ENCODE measurements around the gene TMA7B.

The TMA7B gene

DNA sequence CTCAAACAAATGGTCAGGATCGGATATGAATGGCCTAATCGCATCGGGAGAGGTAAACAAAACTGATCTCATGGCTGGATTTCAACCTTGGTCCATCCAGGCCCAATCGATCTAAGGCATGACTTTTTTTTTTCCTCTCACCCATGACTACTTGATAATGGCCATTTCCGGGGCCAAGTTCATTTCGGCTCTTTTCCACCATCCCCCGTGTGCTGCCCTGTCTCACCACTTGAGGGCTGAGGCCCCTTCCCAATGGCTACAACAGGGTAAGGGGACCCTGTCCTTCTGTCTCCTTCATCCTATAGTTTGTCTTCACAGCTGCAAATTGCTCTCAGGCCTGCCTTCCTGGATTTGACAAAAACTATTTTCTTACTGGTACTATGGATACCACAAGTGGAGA, 32.7 kb upstream of the TMA7B start:
- Histone ChIP-seq H3K4me3 (replicated peaks; ENCODE audit: insufficient read depth, low read length) (no peak overlapping the region), H3K27ac (replicated peaks) (no peak overlapping the region), H3K27me3 (ENCODE audit: insufficient read depth, poor library complexity, severe bottlenecking) (no peaks in the 10 kb centered on the region)
- TF ChIP-seq POLR2AphosphoS5 (IDR thresholded peaks at IDR 0.05; ENCODE audit: low read depth) (no peak), SPI1 (IDR thresholded peaks at IDR 0.05; ENCODE audit: borderline replicate concordance, low read depth) (no peak), GABPA (IDR thresholded peaks at IDR 0.05; ENCODE audit: low read depth) (no peak)
- TF ChIP-seq, protein P1, sequence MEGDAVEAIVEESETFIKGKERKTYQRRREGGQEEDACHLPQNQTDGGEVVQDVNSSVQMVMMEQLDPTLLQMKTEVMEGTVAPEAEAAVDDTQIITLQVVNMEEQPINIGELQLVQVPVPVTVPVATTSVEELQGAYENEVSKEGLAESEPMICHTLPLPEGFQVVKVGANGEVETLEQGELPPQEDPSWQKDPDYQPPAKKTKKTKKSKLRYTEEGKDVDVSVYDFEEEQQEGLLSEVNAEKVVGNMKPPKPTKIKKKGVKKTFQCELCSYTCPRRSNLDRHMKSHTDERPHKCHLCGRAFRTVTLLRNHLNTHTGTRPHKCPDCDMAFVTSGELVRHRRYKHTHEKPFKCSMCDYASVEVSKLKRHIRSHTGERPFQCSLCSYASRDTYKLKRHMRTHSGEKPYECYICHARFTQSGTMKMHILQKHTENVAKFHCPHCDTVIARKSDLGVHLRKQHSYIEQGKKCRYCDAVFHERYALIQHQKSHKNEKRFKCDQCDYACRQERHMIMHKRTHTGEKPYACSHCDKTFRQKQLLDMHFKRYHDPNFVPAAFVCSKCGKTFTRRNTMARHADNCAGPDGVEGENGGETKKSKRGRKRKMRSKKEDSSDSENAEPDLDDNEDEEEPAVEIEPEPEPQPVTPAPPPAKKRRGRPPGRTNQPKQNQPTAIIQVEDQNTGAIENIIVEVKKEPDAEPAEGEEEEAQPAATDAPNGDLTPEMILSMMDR (IDR thresholded peaks at IDR 0.05; ENCODE audit: insufficient read depth, low read length), result no peak
- TF ChIP-seq, protein P2, sequence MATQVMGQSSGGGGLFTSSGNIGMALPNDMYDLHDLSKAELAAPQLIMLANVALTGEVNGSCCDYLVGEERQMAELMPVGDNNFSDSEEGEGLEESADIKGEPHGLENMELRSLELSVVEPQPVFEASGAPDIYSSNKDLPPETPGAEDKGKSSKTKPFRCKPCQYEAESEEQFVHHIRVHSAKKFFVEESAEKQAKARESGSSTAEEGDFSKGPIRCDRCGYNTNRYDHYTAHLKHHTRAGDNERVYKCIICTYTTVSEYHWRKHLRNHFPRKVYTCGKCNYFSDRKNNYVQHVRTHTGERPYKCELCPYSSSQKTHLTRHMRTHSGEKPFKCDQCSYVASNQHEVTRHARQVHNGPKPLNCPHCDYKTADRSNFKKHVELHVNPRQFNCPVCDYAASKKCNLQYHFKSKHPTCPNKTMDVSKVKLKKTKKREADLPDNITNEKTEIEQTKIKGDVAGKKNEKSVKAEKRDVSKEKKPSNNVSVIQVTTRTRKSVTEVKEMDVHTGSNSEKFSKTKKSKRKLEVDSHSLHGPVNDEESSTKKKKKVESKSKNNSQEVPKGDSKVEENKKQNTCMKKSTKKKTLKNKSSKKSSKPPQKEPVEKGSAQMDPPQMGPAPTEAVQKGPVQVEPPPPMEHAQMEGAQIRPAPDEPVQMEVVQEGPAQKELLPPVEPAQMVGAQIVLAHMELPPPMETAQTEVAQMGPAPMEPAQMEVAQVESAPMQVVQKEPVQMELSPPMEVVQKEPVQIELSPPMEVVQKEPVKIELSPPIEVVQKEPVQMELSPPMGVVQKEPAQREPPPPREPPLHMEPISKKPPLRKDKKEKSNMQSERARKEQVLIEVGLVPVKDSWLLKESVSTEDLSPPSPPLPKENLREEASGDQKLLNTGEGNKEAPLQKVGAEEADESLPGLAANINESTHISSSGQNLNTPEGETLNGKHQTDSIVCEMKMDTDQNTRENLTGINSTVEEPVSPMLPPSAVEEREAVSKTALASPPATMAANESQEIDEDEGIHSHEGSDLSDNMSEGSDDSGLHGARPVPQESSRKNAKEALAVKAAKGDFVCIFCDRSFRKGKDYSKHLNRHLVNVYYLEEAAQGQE (IDR thresholded peaks at IDR 0.05; ENCODE audit: insufficient replicate concordance, low read depth), result no peak
- no peak for DNase-seq (ENCODE audit: low read depth in 1 of 2, low spot score in 1 of 2)

DNA sequence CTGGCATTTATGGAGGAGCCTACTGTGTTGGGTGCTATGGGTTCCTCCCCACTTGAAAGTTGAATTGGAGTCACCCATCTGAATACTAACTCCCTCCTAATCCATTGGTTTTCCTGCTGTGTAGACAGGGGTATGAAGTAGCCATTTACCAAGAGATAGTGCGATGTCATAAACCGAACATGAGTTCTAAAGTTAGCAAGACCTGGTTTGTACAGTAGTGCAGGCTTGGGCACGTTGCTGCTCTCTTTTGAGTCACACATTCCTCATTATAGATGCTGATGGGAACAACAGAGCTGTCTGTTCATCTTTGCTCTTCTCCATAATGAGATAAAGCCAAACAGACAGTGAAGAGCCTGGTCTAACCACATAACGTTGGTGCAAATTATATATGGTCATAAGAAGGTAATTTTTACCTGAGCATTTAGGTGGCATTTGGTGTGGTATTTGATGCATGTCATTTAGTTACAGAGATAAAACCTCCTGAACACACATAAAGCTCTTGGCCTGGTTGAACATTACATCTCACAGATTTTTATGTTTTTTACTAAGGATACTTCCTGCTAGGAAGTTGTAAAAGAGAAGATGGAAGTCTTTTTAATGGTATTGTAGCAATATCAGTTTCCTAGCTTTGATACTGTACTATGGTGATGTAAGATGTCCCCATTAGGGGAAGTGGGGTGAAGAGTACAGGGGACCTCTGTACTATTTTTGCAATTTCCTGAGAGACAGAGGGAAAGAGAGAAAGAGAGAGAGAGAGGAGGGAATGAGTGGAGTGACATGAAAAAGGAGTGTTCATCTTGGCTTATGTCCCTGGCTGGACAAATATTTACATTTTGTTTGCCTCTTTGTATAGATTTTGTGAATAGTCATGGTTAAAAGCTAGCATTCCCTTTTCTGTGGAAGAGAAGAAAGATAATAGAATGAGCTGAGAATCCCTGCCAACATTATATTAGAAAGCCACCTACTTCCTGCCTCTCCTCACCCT, 31.4 kb upstream of the TMA7B start:
- no peaks in the 10 kb centered on the region for H3K27me3 ChIP-seq (ENCODE audit: insufficient read depth, poor library complexity, severe bottlenecking)
- TF ChIP-seq, protein P1 (IDR thresholded peaks at IDR 0.05; ENCODE audit: insufficient read depth, low read length), result no peak
- peak; percentile 63 for TF ChIP-seq SPI1 (IDR thresholded peaks at IDR 0.05; ENCODE audit: borderline replicate concordance, low read depth)
- TF ChIP-seq, protein P2 (IDR thresholded peaks at IDR 0.05; ENCODE audit: insufficient replicate concordance, low read depth), result no peak
- TF ChIP-seq POLR2AphosphoS5 (IDR thresholded peaks at IDR 0.05; ENCODE audit: low read depth), result no peak
- no peak for TF ChIP-seq GABPA (IDR thresholded peaks at IDR 0.05; ENCODE audit: low read depth)
- DNase-seq (ENCODE audit: low read depth in 1 of 2, low spot score in 1 of 2), result peak; percentile 21 to 25
- no peak overlapping the region for H3K27ac ChIP-seq (replicated peaks)
- H3K4me3 ChIP-seq (replicated peaks; ENCODE audit: insufficient read depth, low read length), result no peak overlapping the region

DNA sequence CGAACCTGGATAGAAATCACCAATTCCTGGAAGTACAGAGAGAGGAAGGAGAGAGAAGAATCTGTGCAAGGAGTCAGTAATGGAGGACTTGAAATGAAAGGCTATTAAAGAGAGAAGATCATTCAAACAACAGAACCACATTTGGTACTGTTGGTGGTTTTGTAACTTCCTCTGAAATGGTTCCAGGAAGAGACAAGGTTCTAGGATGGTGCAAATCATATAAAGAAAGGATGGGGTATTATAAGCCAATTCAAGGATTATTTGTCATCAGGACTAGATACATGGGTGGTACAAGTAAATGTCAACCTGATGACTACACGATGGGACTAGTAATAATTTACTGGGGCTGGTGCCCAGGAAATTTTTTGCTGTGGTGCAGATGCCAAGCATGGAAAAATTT, 28.9 kb upstream of the TMA7B start:
- H3K27me3 ChIP-seq (ENCODE audit: insufficient read depth, poor library complexity, severe bottlenecking), result peaks cover 2% of the 10 kb centered on the region

More for the DNA sequence above, 28.9 kb upstream of the TMA7B start:
- TF ChIP-seq, protein P1 (IDR thresholded peaks at IDR 0.05; ENCODE audit: insufficient read depth, low read length), result no peak
- TF ChIP-seq GABPA (IDR thresholded peaks at IDR 0.05; ENCODE audit: low read depth), result no peak
- TF ChIP-seq, protein P2 (IDR thresholded peaks at IDR 0.05; ENCODE audit: insufficient replicate concordance, low read depth), result no peak
- no peak for TF ChIP-seq SPI1 (IDR thresholded peaks at IDR 0.05; ENCODE audit: borderline replicate concordance, low read depth)
- no peak for TF ChIP-seq POLR2AphosphoS5 (IDR thresholded peaks at IDR 0.05; ENCODE audit: low read depth)
- Histone ChIP-seq H3K27ac (replicated peaks) (no peak overlapping the region), H3K4me3 (replicated peaks; ENCODE audit: insufficient read depth, low read length) (no peak overlapping the region)
- DNase-seq (ENCODE audit: low read depth in 1 of 2, low spot score in 1 of 2), result no peak

Data from HL-60 (cell line).